Right lobe of liver (tissue), 6 donors: ENCODE results near the gene NCOA1. TPM values are rescaled to one million over a fixed set of nuclear protein-coding genes. Genes with fewer than 3 reads are reported as not detected.

ENCODE experiments used
- ATAC-seq, 4 donors: fragments of 200-7000 bp; cut with Tn5 transposase; one replicate each; pipeline ENCODE4 v1.9.1; 2020; ENCODE audit warnings: mild to moderate bottlenecking in 4 of 4, moderate library complexity in 4 of 4
- DNase-seq, 3 donors: peaks; one replicate each; pipeline ENCODE4 v3.0.0-alpha.2; 2020
- H3K27ac ChIP-seq, 3 donors: fragments of 200-600 bp; one replicate each; pipeline ENCODE4 v1.8.0; 2022
- H3K27me3 ChIP-seq, 2 donors: fragments of 200-600 bp; one replicate each; pipeline ENCODE4 v1.8.0; 2022
- H3K36me3 ChIP-seq, 4 donors: fragments of 200-600 bp; sonication (generic) in 1 of 4; one replicate each; pipeline versions ENCODE4 v1.5.1 to v1.8.0; 2017 to 2022; ENCODE audit warnings: control low read depth in 1 of 4
- H3K4me1 ChIP-seq, 4 donors: fragments of 200-600 bp; sonication (generic) in 1 of 4; one replicate each; pipeline versions ENCODE4 v1.5.1 to v1.8.0; 2017 to 2022; ENCODE audit warnings: control low read depth in 1 of 4
- H3K4me3 ChIP-seq, 3 donors: fragments of 200-600 bp; one replicate each; pipeline ENCODE4 v1.8.0; 2022
- H3K9me3 ChIP-seq, 4 donors: fragments of 200-600 bp; sonication (generic) in 1 of 4; one replicate each; pipeline versions ENCODE4 v1.5.1 to v1.8.0; 2017 to 2022; ENCODE audit warnings: control low read depth in 1 of 4
- CTCF ChIP-seq, 4 donors: fragments of 200-600 bp in 3 of 4; fragments of 450-650 bp in 1 of 4; IDR thresholded peaks; one replicate each; pipeline versions ENCODE4 v1.5.1 to v1.8.0; 2016 to 2022; ENCODE audit warnings: antibody characterized with exemption in 4 of 4, mild to moderate bottlenecking in 2 of 4
- POLR2A ChIP-seq: fragments of 450-650 bp; IDR thresholded peaks from one replicate; pipeline ENCODE4 v1.6.1; 2017; ENCODE audit warnings: antibody characterized with exemption, mild to moderate bottlenecking
- WGBS: methylation state at CpG from one replicate; pipeline ENCODE4 v1.1.6; 2018; ENCODE audit warnings: low coverage, low lambda C conversion rate; ENCODE audit not compliant: insufficient coverage; ENCODE audit errors: missing lambda C conversion rate; 5-methylcytosine and 5-hydroxymethylcytosine counted together
- intact Hi-C, 2 donors: fragments of 100-400 bp; cut with DNase I; formaldehyde crosslinking; loops; one replicate each; pipeline versions ENCODE4 v1.11.2 to v1.14.1; 2022
- total RNA-seq, 6 experiments: library from RNA; depleted of rRNA in 2 of 6; stranded (reverse); fragments of >200 nt in 2 of 6; fragmentation: NEBNext Ultra II Directional in 3 of 6; extraction: Animal tissue kit (Norgen Biotek cat#: 25700) in 3 of 6; gene quantifications; one replicate each; pipeline versions ENCODE4 v1.1.0 to v1.2.4, GENCODE V29; 2016 to 2023
- donor health status: DM: no; HTN: yes; CAD: no.
- donor health status: DM: no; HTN: no; CAD: no.
- donor health status: DM: no; HTN: no; CAD: no.
- donor health status: DM: no; HTN: yes; CAD: no.
- donor health status: DM: no; HTN: yes; CAD: no.

Gene NCOA1
- total RNA-seq, 6 experiments from 2014 or later, result 13.5 to 18.9 (median 16.4) TPM

GRCh38 chr2:24690524-24690923 is 199.5 kb downstream of the NCOA1 start:
- Histone ChIP-seq H3K36me3 (no peaks in the 10 kb centered on the region), H3K9me3 (no peaks in the 10 kb centered on the region), H3K27ac (no peak overlapping the region), H3K4me1 (no peaks in the 10 kb centered on the region), H3K27me3 (no peaks in the 10 kb centered on the region), H3K4me3 (no peak overlapping the region)
- TF ChIP-seq CTCF (IDR thresholded peaks at IDR 0.05) (no peak), POLR2A (no peak)
- ATAC-seq (no peak), DNase-seq (no peak)
- whole genome bisulfite sequencing, result 98% methylated on average over 3 of the region's 4 CpGs
- intact Hi-C loops, result no loop called here

- Histone ChIP-seq H3K4me3 (no peak overlapping the region), H3K27me3 (no peaks in the 10 kb centered on the region), H3K9me3 (no peaks in the 10 kb centered on the region), H3K4me1 (no peaks in the 10 kb centered on the region), H3K27ac (no peak overlapping the region), H3K36me3 (no peaks in the 10 kb centered on the region)
- DNase-seq (no peak), ATAC-seq (no peak)
- intact Hi-C loops, result no loop called here
- TF ChIP-seq CTCF (IDR thresholded peaks at IDR 0.05), result no peak
- TF ChIP-seq POLR2A, result no peak
These were observed 200.8 kb downstream of the NCOA1 start for GRCh38 chr2:24691806-24692205.

GRCh38 chr2:24697792-24698191 is 206.7 kb downstream of the NCOA1 start:
- Histone ChIP-seq H3K27ac (no peak overlapping the region), H3K4me1 (peaks cover 0 to 5% (median 0%) of the 10 kb centered on the region in 4 donors), H3K9me3 (no peaks in the 10 kb centered on the region), H3K36me3 (no peaks in the 10 kb centered on the region), H3K27me3 (no peaks in the 10 kb centered on the region), H3K4me3 (no peak overlapping the region)
- intact Hi-C loops, result no loop called here
- WGBS, result 95% methylated on average over 4 of the region's 4 CpGs
- ATAC-seq (no peak), DNase-seq (no peak)
- TF ChIP-seq POLR2A (no peak), CTCF (IDR thresholded peaks at IDR 0.05) (no peak)

GRCh38 chr2:24702800-24703199 is 211.7 kb downstream of the NCOA1 start:
- TF ChIP-seq CTCF (IDR thresholded peaks at IDR 0.05) (no peak), POLR2A (no peak)
- ATAC-seq (peak in 1 of 4 donors; percentile 45), DNase-seq (no peak)
- H3K27ac ChIP-seq, result no peak overlapping the region
- 67% methylated on average over 3 of the region's 3 CpGs for WGBS
- H3K4me1 ChIP-seq, result peaks cover 0 to 7% (median 0%) of the 10 kb centered on the region in 4 donors
- no peaks in the 10 kb centered on the region for H3K27me3 ChIP-seq
- intact Hi-C loops, result no loop called here
- no peaks in the 10 kb centered on the region for H3K9me3 ChIP-seq
- H3K36me3 ChIP-seq, result peaks cover 0 to 10% (median 2%) of the 10 kb centered on the region in 4 donors
- no peak overlapping the region for H3K4me3 ChIP-seq

GRCh38 chr2:24704692-24705091 is 213.6 kb downstream of the NCOA1 start:
- ATAC-seq, result no peak
- no peak overlapping the region for H3K4me3 ChIP-seq
- H3K4me1 ChIP-seq, result peaks cover 0 to 7% (median 0%) of the 10 kb centered on the region in 4 donors
- intact Hi-C loops, result no loop called here
- 95% methylated on average over 4 of the region's 4 CpGs for WGBS
- H3K27ac ChIP-seq, result no peak overlapping the region
- no peaks in the 10 kb centered on the region for H3K27me3 ChIP-seq
- H3K9me3 ChIP-seq, result no peaks in the 10 kb centered on the region
- DNase-seq, result no peak
- peaks cover 0 to 14% (median 2%) of the 10 kb centered on the region in 4 donors for H3K36me3 ChIP-seq
- TF ChIP-seq POLR2A (no peak), CTCF (IDR thresholded peaks at IDR 0.05) (no peak)
